ENCODE measurements around the gene SMAGP.
"Not testable (repeated sequence)": the region's sequence is repeated elsewhere in the genome, so short reads cannot be mapped to it uniquely, and the experiment has no call there.

Gene SMAGP

DNA sequence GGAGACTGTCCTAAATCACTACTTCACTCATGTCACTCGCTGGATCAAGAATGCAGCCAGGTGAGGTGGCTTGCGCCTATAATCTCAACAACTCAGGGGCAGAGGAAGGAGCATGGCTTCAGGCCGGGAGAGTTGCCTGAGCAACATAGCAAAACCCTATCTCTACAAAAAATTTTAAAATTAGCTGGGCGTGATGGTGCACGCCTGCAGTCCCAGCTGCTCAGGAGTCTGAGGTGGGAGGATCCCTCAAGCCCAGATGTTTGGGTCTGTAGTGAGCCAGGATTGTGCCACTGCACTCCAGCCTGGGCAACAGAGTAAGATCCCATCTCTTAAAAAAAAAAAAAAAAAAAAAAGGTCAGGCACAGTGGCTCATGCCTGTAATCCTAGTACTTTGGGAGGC, 5.9 kb downstream of the SMAGP start:
- Histone ChIP-seq H3K4me1 (ENCODE audit: control insufficient read depth, insufficient read depth, low read length) (no peaks in the 10 kb centered on the region), H3K36me3 (ENCODE audit: control insufficient read depth, insufficient read depth, low read length) (no peaks in the 10 kb centered on the region), H3K27me3 (ENCODE audit: control insufficient read depth, insufficient read depth, low read length, poor library complexity, severe bottlenecking) (peaks cover 1% of the 10 kb centered on the region), H3K9me3 (ENCODE audit: control insufficient read depth, low read length) (no peaks in the 10 kb centered on the region), H3K4me3 (ENCODE audit: insufficient read depth, low read depth, low read length) (no peak overlapping the region), H3K27ac (ENCODE audit: insufficient read depth, low read depth, low read length, poor library complexity, severe bottlenecking) (no peak overlapping the region)
- WGBS, 2 experiments: 93 to 95% methylated on average over 5 of the region's 5 CpGs

DNA sequence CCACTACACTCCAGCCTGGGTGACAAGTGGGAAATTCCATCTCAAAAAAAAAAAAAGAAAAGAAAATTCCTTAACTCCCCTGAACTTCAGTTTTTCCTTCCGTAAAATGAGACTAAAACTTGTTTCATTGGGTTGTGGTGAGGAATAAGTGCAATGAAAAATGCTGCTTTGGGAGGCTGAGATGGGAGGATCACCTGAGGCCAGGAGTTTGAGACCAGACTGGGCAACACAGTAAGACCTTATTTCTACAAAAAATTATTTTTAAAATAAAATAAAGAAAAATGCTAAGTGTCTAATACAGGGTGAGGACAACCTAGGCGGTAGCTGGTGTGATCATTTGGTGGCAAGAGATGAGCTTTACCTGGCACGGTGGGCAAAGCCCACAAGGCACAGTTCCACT, 6.9 kb downstream of the SMAGP start:
- Histone ChIP-seq H3K4me1 (ENCODE audit: control insufficient read depth, insufficient read depth, low read length) (no peaks in the 10 kb centered on the region), H3K27me3 (ENCODE audit: control insufficient read depth, insufficient read depth, low read length, poor library complexity, severe bottlenecking) (no peaks in the 10 kb centered on the region), H3K36me3 (ENCODE audit: control insufficient read depth, insufficient read depth, low read length) (no peaks in the 10 kb centered on the region), H3K27ac (ENCODE audit: insufficient read depth, low read depth, low read length, poor library complexity, severe bottlenecking) (no peak overlapping the region), H3K9me3 (ENCODE audit: control insufficient read depth, low read length) (no peaks in the 10 kb centered on the region), H3K4me3 (ENCODE audit: insufficient read depth, low read depth, low read length) (no peak overlapping the region)
- 91 to 97% methylated on average over 3 of the region's 3 CpGs for WGBS, 2 experiments

DNA sequence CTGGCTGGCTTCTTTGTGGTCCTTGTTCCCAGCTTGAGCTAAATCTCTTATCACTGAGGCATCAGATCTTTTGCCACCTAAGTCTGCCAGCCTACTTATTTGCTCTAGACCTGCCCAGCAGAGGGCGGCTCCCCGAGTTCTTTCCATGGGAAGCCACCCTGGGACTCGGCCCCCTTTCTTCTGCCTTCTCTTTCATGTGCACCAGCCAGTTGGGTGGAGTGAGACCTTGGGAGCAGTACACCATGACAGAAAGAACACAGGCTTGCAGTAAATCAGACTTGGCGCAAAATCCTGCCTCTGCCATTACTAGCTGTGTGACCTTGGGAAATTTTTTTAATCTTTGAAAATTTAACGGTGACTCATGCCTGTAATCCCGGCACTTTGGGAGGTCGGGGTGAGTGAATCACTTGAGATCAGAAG, 7.4 kb downstream of the SMAGP start:
- Histone ChIP-seq H3K27ac (ENCODE audit: insufficient read depth, low read depth, low read length, poor library complexity, severe bottlenecking) (no peak overlapping the region), H3K4me1 (ENCODE audit: control insufficient read depth, insufficient read depth, low read length) (no peaks in the 10 kb centered on the region), H3K4me3 (ENCODE audit: insufficient read depth, low read depth, low read length) (no peak overlapping the region), H3K27me3 (ENCODE audit: control insufficient read depth, insufficient read depth, low read length, poor library complexity, severe bottlenecking) (no peaks in the 10 kb centered on the region), H3K9me3 (ENCODE audit: control insufficient read depth, low read length) (no peaks in the 10 kb centered on the region), H3K36me3 (ENCODE audit: control insufficient read depth, insufficient read depth, low read length) (no peaks in the 10 kb centered on the region)
- 68% methylated on average over 7 of the region's 7 CpGs for WGBS, 2 experiments

DNA sequence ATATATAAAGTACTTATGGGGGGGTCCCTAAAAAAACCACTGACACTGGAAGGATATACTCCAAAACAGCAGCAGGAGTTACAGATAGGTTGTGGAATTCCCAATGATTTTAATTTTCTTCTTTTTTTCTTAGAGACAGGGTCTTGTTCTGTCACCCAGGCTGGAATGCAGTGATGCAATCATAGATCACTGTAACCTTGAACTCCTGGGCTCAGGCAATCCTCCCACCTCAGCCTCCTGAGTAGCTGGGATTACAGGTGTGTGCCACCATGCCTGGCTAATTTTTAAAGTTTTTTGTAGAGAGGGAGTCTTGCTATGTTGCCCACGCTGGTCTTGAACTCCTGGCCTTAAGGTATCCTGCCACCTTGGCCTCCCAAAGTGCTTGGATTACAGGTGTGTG, 10.6 kb downstream of the SMAGP start:
- H3K27ac ChIP-seq (ENCODE audit: insufficient read depth, low read depth, low read length, poor library complexity, severe bottlenecking); H3K27me3 ChIP-seq (ENCODE audit: control insufficient read depth, insufficient read depth, low read length, poor library complexity, severe bottlenecking); H3K4me1 ChIP-seq (ENCODE audit: control insufficient read depth, insufficient read depth, low read length); H3K4me3 ChIP-seq (ENCODE audit: insufficient read depth, low read depth, low read length); H3K36me3 ChIP-seq (ENCODE audit: control insufficient read depth, insufficient read depth, low read length); H3K9me3 ChIP-seq (ENCODE audit: control insufficient read depth, low read length): not testable (repeated sequence)
- 84 to 92% methylated on average over 1 of the region's 1 CpG for WGBS, 2 experiments

DNA sequence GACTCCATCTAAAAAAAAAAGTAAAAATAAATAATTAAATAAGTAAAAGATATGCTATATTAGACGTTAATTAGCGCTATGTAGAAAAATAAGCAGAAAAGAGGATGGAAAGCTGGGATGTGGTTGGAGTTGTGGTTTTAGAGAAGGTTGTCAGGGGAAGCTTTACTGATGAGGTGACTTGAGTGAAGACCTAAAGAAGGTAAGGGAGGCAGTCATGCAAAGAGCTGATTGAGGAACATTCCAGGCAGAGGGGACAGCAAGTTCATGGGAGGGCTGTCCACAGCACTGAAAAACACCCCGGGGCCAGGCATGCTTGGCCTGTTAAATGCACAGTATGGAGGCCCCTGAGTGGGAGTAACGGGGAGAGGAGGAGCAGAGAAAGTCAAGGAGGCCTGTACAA, 15.7 kb downstream of the SMAGP start:
- Histone ChIP-seq H3K4me3 (ENCODE audit: insufficient read depth, low read depth, low read length) (no peak overlapping the region), H3K27me3 (ENCODE audit: control insufficient read depth, insufficient read depth, low read length, poor library complexity, severe bottlenecking) (no peaks in the 10 kb centered on the region), H3K27ac (ENCODE audit: insufficient read depth, low read depth, low read length, poor library complexity, severe bottlenecking) (no peak overlapping the region), H3K9me3 (ENCODE audit: control insufficient read depth, low read length) (no peaks in the 10 kb centered on the region), H3K36me3 (ENCODE audit: control insufficient read depth, insufficient read depth, low read length) (no peaks in the 10 kb centered on the region), H3K4me1 (ENCODE audit: control insufficient read depth, insufficient read depth, low read length) (no peaks in the 10 kb centered on the region)
- WGBS, 2 experiments: 95 to 98% methylated on average over 4 of the region's 4 CpGs

DNA sequence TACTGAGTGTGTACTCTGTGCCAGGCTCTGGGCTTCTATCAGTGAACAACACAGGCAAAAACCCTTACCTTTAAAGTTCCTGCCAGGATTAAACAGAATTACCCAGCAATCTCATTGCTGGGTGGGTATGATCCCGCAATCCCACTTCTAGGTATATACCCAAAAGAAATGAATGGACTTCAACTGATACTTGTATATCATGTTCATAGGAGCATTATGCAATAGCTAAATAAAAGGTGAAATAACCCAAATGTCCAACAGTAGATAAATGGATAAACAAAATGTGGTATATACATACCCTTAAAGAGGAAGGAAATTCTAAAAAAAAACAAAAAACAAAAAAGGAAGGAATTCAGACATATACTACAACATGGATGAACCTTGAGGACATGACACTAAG, 16.9 kb downstream of the SMAGP start:
- Histone ChIP-seq H3K36me3 (ENCODE audit: control insufficient read depth, insufficient read depth, low read length) (no peaks in the 10 kb centered on the region), H3K27me3 (ENCODE audit: control insufficient read depth, insufficient read depth, low read length, poor library complexity, severe bottlenecking) (no peaks in the 10 kb centered on the region), H3K4me1 (ENCODE audit: control insufficient read depth, insufficient read depth, low read length) (no peaks in the 10 kb centered on the region), H3K27ac (ENCODE audit: insufficient read depth, low read depth, low read length, poor library complexity, severe bottlenecking) (no peak overlapping the region), H3K4me3 (ENCODE audit: insufficient read depth, low read depth, low read length) (no peak overlapping the region), H3K9me3 (ENCODE audit: control insufficient read depth, low read length) (no peaks in the 10 kb centered on the region)
- 100% methylated on average over 1 of the region's 1 CpG for WGBS, 2 experiments

DNA sequence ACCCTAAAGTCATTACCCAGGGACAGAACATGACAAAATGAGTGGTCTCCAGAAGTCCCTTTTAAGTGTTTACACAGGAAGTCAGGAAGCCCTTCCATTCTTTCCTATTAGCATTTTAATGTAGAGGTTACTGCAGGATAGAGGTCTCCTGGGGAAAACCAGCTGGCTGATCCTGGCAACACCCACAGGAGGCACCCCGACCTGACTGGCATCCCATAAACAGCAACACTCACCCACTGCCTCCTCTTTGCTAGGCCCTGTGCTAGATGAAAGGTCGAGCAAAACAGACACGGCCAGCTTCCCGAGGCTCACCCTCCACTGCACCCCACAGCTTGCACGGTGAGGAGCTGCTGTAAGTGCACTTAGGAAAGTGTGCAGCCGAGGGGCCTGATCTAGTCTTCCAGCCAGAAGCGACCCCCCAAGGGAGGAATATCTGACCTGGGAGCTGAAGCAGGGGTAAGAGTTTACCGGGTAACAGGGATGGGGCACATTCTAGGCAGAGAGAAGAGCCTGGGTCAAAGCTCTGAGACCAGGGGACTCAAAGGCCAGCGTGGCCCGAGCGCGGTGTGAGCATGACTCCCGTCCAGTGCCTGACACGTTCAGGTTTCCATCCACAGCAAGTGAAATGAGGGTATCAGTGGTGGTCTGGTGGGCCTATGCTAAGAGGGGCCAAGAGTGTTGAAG, 22.6 kb downstream of the SMAGP start:
- no peaks in the 10 kb centered on the region for H3K27me3 ChIP-seq (ENCODE audit: control insufficient read depth, insufficient read depth, low read length, poor library complexity, severe bottlenecking)
- H3K36me3 ChIP-seq (ENCODE audit: control insufficient read depth, insufficient read depth, low read length): peaks cover 3% of the 10 kb centered on the region
- WGBS, 2 experiments: 59 to 66% methylated on average over 14 of the region's 14 CpGs
- peaks cover 8% of the 10 kb centered on the region for H3K4me1 ChIP-seq (ENCODE audit: control insufficient read depth, insufficient read depth, low read length)
- no peak overlapping the region for H3K27ac ChIP-seq (ENCODE audit: insufficient read depth, low read depth, low read length, poor library complexity, severe bottlenecking)
- H3K4me3 ChIP-seq (ENCODE audit: insufficient read depth, low read depth, low read length): no peak overlapping the region
- H3K9me3 ChIP-seq (ENCODE audit: control insufficient read depth, low read length): no peaks in the 10 kb centered on the region

DNA sequence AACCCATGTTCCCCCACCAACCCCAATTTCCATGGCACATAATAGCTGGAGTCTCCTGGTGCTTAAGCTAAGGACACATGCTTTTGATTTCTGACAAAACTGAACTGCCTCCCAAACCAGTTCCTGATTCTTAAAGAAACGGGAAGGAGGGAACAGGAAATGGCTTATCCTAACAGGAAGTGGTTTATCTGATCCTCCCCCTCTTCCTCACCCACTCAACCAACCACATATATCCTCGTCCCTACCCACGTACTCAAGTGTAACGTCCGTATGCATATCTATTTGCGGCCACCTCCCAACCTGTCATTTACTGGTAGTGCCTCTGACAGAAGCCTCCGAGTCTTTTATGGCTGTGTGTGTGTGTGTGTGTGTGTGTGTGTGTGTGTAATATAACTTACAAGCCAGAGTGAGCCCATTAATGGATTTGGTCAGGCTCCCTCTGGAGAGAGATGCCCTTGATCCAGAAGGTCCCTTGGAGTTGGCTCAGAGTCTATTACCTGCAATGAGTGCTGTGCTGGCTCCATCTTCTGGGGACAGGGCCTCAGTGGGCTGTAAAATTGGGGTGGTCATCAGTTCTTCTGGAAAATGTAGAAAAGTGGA, 23.9 kb downstream of the SMAGP start:
- H3K27ac ChIP-seq (ENCODE audit: insufficient read depth, low read depth, low read length, poor library complexity, severe bottlenecking): no peak overlapping the region
- H3K27me3 ChIP-seq (ENCODE audit: control insufficient read depth, insufficient read depth, low read length, poor library complexity, severe bottlenecking): no peaks in the 10 kb centered on the region
- H3K4me1 ChIP-seq (ENCODE audit: control insufficient read depth, insufficient read depth, low read length): peaks cover 8% of the 10 kb centered on the region
- no peaks in the 10 kb centered on the region for H3K9me3 ChIP-seq (ENCODE audit: control insufficient read depth, low read length)
- H3K36me3 ChIP-seq (ENCODE audit: control insufficient read depth, insufficient read depth, low read length): peaks cover 14% of the 10 kb centered on the region
- 82 to 90% methylated on average over 7 of the region's 7 CpGs for WGBS, 2 experiments
- H3K4me3 ChIP-seq (ENCODE audit: insufficient read depth, low read depth, low read length): no peak overlapping the region

DNA sequence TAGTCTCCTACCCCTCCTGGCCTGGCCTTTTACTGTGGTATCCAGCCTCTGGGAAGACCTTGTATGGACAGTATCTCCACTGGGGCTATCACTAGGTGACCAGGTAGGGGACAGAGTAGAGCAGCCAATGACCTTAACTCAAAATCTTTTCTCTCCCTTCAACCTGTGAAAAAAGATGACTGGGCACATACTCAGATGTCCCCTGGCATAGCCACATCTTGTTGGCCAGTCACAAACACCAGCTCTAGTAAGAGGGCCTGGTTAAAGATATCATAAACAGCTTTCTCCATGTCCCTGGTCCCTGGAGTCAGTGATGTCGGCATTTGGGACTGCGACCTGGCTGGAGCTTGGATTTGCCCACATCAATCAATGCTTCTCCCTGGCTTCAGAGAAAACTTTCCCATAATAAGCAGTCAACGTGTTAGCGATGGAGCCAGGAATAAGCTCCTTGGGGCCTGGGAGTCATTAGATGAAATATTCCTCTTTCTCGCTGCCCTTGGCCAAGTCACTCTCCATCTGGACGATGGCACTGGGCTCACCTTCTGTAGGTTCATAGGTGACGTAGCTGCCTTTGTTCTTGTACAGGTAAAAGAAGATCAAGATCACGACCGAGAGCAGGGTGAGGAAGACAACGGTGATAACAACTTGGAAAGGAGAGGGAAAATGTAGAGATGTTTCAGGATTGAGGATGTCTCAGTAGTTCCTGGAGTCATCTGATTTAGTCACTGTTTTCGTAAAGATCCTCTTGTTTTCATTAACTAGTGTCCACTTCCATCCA, 24.6 kb downstream of the SMAGP start:
- Histone ChIP-seq H3K27ac (ENCODE audit: insufficient read depth, low read depth, low read length, poor library complexity, severe bottlenecking) (no peak overlapping the region), H3K27me3 (ENCODE audit: control insufficient read depth, insufficient read depth, low read length, poor library complexity, severe bottlenecking) (no peaks in the 10 kb centered on the region), H3K4me1 (ENCODE audit: control insufficient read depth, insufficient read depth, low read length) (peaks cover 8% of the 10 kb centered on the region), H3K4me3 (ENCODE audit: insufficient read depth, low read depth, low read length) (no peak overlapping the region), H3K36me3 (ENCODE audit: control insufficient read depth, insufficient read depth, low read length) (peaks cover 21% of the 10 kb centered on the region), H3K9me3 (ENCODE audit: control insufficient read depth, low read length) (no peaks in the 10 kb centered on the region)
- 94 to 96% methylated on average over 11 of the region's 11 CpGs for WGBS, 2 experiments

DNA sequence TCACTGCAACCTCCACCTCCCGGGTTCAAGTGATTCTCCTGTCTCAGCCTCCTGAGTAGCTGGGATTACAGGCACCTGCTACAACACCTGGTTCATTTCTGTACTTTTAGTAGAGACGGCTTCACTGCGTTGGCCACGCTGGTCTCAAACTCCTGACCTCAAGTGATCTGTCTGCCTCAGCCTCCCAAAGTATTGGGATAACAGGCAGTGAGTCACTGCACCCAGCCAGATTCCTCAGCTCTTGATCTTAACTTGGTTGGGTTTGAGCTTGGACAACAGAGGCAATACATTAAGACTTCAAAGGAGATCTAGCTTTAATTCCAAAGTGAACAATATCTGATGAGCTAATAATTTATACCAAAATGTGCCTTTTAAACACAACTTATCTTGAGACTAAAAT, 25.9 kb downstream of the SMAGP start:
- no peaks in the 10 kb centered on the region for H3K9me3 ChIP-seq (ENCODE audit: control insufficient read depth, low read length)
- no peak overlapping the region for H3K4me3 ChIP-seq (ENCODE audit: insufficient read depth, low read depth, low read length)
- H3K27me3 ChIP-seq (ENCODE audit: control insufficient read depth, insufficient read depth, low read length, poor library complexity, severe bottlenecking): no peaks in the 10 kb centered on the region
- peaks cover 27% of the 10 kb centered on the region for H3K36me3 ChIP-seq (ENCODE audit: control insufficient read depth, insufficient read depth, low read length)
- H3K27ac ChIP-seq (ENCODE audit: insufficient read depth, low read depth, low read length, poor library complexity, severe bottlenecking): no peak overlapping the region
- WGBS, 2 experiments: 82 to 85% methylated on average over 4 of the region's 4 CpGs
- H3K4me1 ChIP-seq (ENCODE audit: control insufficient read depth, insufficient read depth, low read length): peaks cover 12% of the 10 kb centered on the region

Measured in ectodermal cell (in vitro differentiated cells).